GM21515 (cell line): ENCODE data around the gene PLCB1.
"Not testable (repeated sequence)": the region's sequence is repeated elsewhere in the genome, so short reads cannot be mapped to it uniquely, and the experiment has no call there.

Experiments
- ATAC-seq: cut with Tn5 transposase; IDR thresholded peaks from one replicate; pipeline ENCODE4 v1.9.1; 2021; ENCODE audit not compliant: unreplicated experiment

Gene PLCB1

GRCh38 chr20:8155229-8155628 is 23.2 kb downstream of the PLCB1 start:
- ATAC-seq, result no peak

GRCh38 chr20:8155812-8156211 is 23.7 kb downstream of the PLCB1 start:
- no peak for ATAC-seq

- ATAC-seq, result no peak
Observed at GRCh38 chr20:8156235-8157079, 24.4 kb downstream of the PLCB1 start.

- not testable (repeated sequence) for ATAC-seq
Observed at GRCh38 chr20:8159217-8159616, 27.2 kb downstream of the PLCB1 start.

- ATAC-seq, result no peak
Observed at GRCh38 chr20:8161264-8162071, 29.4 kb downstream of the PLCB1 start.

GRCh38 chr20:8162610-8163009 is 30.5 kb downstream of the PLCB1 start:
- ATAC-seq, result no peak

GRCh38 chr20:8163543-8163942 is 31.5 kb downstream of the PLCB1 start:
- no peak for ATAC-seq

- no peak for ATAC-seq
Observed at GRCh38 chr20:8166730-8167129, 34.7 kb downstream of the PLCB1 start.

- ATAC-seq, result no peak
Observed at GRCh38 chr20:8168785-8169288, 36.8 kb downstream of the PLCB1 start.

- ATAC-seq, result no peak
Observed at GRCh38 chr20:8170921-8171320, 38.9 kb downstream of the PLCB1 start.

- no peak for ATAC-seq
Observed at GRCh38 chr20:8172191-8172590, 40.1 kb downstream of the PLCB1 start.

GRCh38 chr20:8175741-8176675 is 43.9 kb downstream of the PLCB1 start:
- ATAC-seq, result no peak

GRCh38 chr20:8183526-8183925 is 51.5 kb downstream of the PLCB1 start:
- ATAC-seq, result no peak

- ATAC-seq, result no peak
Observed at GRCh38 chr20:8187740-8188139, 55.7 kb downstream of the PLCB1 start.

- ATAC-seq, result no peak
Observed at GRCh38 chr20:8190043-8190880, 58.2 kb downstream of the PLCB1 start.

GRCh38 chr20:8194721-8195120 is 62.7 kb downstream of the PLCB1 start:
- no peak for ATAC-seq

GRCh38 chr20:8196096-8196495 is 64.0 kb downstream of the PLCB1 start:
- ATAC-seq, result no peak

GRCh38 chr20:8200220-8200619 is 68.2 kb downstream of the PLCB1 start:
- no peak for ATAC-seq

GRCh38 chr20:8203366-8203765 is 71.3 kb downstream of the PLCB1 start:
- ATAC-seq, result no peak

- no peak for ATAC-seq
Observed at GRCh38 chr20:8205996-8206395, 73.9 kb downstream of the PLCB1 start.
